Measurements from ENCODE around the gene ZNF638.

DNA sequence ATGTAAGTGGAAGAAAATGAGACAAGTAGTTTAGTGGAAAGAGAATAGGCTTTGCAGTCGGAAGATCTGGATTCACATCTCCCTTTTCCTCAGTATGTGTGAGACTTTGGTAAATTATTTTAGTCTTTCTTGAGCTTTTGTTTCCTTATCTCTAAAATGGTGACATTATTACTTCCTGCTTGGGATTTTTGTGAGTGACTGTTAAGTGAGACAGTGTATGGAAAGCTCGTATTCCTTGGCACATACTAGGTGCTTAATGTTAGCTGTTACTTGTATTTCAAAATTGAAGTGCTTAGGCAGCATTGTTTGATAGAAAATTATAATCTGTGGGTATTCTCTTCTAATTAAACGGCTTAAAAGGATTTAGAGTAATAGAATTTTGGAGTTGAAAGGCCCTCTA lies 2.0 kb downstream of the ZNF638 start:
- TF ChIP-seq ZNF565 (CRISPR knock-in tag; conservative IDR thresholded peaks at IDR 0.05; ENCODE audit: low read depth) = no peak
- no peak for TF ChIP-seq ARNTL (CRISPR knock-in tag; IDR thresholded peaks at IDR 0.05; ENCODE audit: borderline replicate concordance, low read depth)
- no peak for TF ChIP-seq ZNF8 (CRISPR knock-in tag; IDR thresholded peaks at IDR 0.05)
- no peak for TF ChIP-seq PPARA (CRISPR knock-in tag; IDR thresholded peaks at IDR 0.05; ENCODE audit: borderline replicate concordance)
- no peak for TF ChIP-seq ZFP3 (CRISPR knock-in tag; IDR thresholded peaks at IDR 0.05)
- no peak for TF ChIP-seq GLIS3 (CRISPR knock-in tag; IDR thresholded peaks at IDR 0.05)
- no peak for TF ChIP-seq ZNF70 (CRISPR knock-in tag; IDR thresholded peaks at IDR 0.05)
